ENCODE measurements around the gene ZNF692.
A peak's percentile ranks its signal among the peaks of the same experiment; 100 is the strongest.

ZNF692 gene

GRCh38 chr1:248825909-248826760 lies 32.8 kb downstream of the ZNF692 start, which contains the start of gene SH3BP5L:
Gene SH3BP5L, minus strand, starts transcription at chr1:248825915. Its CDS starts 980 bp downstream, at chr1:248824935.
- DNase-seq (ENCODE audit: low read depth in 3 of 3), result peak; percentile 71 to 83 (median 82)

- peak in 1 of 3 experiments; percentile 18 for DNase-seq (ENCODE audit: low read depth in 3 of 3)
These were observed 33.3 kb downstream of the ZNF692 start for GRCh38 chr1:248825573-248825908.

DNA sequence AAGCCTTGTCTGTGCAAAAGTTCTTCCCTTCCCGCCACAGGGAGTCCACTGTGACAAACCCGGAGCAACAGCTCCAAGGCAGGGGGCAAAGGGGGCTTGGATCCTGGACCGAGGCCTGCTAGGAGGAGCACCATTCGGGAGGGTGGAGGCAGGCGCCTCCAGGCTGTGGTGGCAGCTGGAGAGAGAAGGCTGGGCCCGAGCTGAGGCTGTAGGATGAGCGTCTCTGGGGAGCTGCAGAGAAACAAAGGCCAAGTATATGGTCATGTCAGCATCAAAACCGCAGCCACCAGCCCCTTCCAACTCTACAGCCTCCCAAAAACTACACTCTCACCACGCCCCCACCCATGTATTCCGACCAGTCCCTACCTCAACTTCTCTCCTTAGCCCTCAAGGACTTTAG lies 33.7 kb downstream of the ZNF692 start:
- DNase-seq (ENCODE audit: low read depth in 3 of 3), result no peak

DNA sequence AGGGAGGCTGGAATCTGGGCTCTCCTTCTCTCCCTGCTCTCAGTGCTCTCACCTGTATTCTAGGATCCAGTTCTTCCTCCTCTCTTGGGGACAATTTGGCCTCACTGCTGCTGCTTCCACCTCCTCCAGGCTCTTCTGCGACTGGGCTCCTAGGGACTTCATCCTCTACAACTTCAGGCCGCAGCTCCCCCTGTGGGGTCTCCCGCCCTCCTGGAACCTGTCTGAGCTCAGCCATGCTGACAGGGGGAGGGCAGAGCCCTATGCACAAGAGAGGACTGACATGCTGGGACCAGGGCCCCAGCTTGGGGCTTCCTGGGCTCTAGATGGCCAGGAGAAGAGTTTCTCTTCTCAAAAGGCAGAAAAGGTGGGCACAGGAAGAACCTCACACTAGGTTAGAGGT lies 34.2 kb downstream of the ZNF692 start:
- DNase-seq (ENCODE audit: low read depth in 3 of 3), result no peak

DNA sequence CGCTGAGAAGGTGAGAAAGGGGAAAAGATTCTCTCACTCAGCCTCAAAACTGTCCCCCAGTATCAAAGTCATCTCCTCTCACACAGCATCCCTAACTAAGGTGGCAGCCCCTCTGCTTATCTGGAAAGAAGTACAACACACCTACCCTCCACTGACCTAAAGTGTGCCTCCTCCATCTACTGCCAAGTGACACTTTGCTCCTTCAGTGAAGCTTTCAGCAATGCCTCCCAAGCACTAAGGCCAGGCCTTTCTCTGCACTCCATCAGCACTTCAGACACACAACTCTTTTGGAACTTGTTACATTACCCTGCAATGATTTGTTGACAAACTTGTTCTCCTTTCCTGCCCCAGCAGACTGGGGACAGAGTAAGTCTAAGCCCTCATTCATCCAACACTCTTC lies 34.6 kb downstream of the ZNF692 start:
- DNase-seq (ENCODE audit: low read depth in 3 of 3), result no peak

- no peak for DNase-seq (ENCODE audit: low read depth in 3 of 3)
These were observed 35.3 kb downstream of the ZNF692 start for GRCh38 chr1:248823517-248824001.

- DNase-seq (ENCODE audit: low read depth in 3 of 3), result no peak
These were observed 36.5 kb downstream of the ZNF692 start for GRCh38 chr1:248822148-248823032.

GRCh38 chr1:248821641-248822040 lies 37.2 kb downstream of the ZNF692 start:
- no peak for DNase-seq (ENCODE audit: low read depth in 3 of 3)

- DNase-seq (ENCODE audit: low read depth in 3 of 3), result no peak
These were observed 37.8 kb downstream of the ZNF692 start for GRCh38 chr1:248821101-248821500.

- no peak for DNase-seq (ENCODE audit: low read depth in 3 of 3)
These were observed 38.8 kb downstream of the ZNF692 start for GRCh38 chr1:248820041-248820585.

DNA sequence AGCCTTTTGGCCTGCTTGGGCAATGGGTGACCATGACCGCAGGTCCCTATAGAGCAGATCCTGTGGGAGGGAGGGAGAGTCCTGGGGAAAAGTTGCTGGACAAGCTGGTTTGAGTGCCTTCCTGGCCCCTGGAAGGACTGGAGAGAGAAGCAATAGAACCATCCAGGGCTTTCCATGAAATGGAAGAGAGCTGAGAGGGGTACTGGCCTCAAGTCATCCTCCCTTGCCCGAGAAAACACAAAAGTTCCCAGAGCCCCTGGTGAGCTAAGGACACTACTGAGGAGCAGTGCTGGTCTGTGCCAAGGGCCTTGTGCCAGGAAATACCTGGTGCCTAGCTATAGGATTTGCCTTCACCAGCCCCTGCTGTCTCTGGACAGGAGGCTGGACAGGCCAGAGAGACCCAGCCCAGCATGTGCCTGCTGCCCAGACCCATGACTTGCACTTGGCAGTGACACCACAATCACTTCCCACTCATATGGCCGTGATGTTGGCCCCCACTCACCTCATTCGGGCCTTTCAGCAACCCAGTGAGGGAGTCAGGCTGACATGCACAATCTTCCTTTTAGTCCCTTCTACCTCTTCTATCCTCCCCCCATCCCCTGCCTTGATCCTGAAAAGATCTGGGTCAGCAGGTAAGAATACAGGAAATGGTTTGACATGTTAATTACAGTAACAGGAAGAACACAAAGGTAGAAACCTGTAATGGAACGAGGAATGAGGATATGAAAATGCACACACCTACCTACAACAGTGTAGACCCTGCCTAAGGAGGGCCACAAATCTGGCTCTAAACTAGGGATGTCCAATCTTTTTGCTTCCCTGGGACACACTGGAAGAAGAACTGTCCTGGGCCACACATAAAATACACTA lies 40.1 kb downstream of the ZNF692 start:
- no peak for DNase-seq (ENCODE audit: low read depth in 3 of 3)

GRCh38 chr1:248817065-248817464 lies 41.8 kb downstream of the ZNF692 start:
- no peak for DNase-seq (ENCODE audit: low read depth in 3 of 3)

DNA sequence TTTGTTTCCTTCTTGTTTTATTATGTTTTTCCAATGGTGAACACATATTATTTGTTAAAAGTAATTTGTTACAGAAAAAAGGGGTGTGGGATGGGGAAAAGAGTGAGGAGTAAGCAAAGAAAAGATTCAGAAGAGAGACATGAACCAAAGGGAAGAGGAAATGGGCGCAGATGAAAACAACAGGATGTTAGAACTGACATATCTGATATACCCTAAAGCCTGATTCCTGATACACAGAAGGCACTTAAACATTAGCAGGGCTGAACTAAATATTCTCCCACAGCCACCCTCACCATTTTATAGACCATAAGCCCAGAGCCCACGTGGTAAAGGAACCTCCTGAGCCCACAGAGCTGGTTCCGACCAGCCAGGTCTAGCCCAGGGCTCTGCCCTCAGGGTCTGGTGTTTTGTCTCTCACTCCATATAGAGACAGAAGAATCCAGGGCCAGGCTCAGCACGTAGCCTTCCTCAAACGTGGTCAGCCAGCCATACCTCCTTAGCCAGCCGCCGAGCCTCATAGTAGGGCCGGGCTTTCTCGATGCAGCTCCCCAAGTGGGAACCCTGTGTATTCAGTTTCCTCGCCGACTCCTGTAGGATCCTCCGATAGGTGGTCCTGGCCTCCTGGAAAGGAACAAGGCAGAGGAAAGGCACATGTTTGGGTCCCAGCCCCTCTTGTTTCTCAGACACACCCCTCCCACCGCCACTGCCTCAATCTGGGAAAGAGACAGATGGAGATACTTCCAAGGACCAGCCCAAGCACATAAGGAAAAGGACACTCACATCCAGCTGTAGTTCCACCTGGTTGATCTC lies 42.6 kb downstream of the ZNF692 start:
- DNase-seq (ENCODE audit: low read depth in 3 of 3), result no peak

GRCh38 chr1:248815407-248816034 lies 43.4 kb downstream of the ZNF692 start:
- DNase-seq (ENCODE audit: low read depth in 3 of 3), result no peak

GRCh38 chr1:248814351-248814750 lies 44.5 kb downstream of the ZNF692 start:
- no peak for DNase-seq (ENCODE audit: low read depth in 3 of 3)

- DNase-seq (ENCODE audit: low read depth in 3 of 3), result no peak
These were observed 45.3 kb downstream of the ZNF692 start for GRCh38 chr1:248813546-248813945.

DNA sequence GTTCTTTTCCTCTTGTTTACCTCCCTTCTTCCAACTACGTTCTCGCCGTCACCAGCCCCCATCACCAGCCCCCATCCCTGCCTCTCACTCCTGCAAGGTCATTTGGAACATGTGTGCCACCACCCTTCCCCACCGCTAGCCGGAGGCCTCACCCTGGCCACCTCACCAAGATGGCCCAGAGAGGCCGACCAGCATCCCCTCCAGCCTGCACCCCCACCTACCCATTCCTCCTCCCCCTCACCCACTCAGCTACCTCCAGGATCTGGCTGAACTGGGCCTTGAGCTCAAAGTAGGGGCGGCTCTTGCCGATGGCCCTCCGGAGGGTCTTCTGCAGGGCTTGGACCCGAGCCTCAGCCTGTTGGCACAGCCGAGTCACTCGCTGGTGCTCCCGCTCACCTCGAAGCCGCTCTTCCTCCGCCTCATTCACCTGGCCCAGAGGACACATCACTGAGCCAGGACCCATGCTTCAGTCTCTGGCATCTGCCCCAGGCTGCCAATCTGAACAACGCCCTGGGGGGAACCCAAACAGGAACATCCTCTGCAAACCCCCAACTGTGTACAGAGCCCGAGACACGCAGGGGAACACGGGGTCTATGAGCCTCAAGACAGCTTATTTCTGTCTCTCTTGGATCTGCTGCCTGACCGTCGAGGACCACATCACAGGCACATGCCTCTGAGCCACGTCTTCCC lies 46.0 kb downstream of the ZNF692 start:
- no peak for DNase-seq (ENCODE audit: low read depth in 3 of 3)

GRCh38 chr1:248811514-248812490 lies 47.1 kb downstream of the ZNF692 start:
- no peak for DNase-seq (ENCODE audit: low read depth in 3 of 3)

Measured in stimulated activated CD4-positive, alpha-beta T cell treated with anti-CD3 and anti-CD28 coated beads, TNF-alpha, amount 100 ng/mL, for 4 hours (primary cell).